Mesothelial cell of epicardium (in vitro differentiated cells): ENCODE results near the gene DISP3. TPM values are rescaled to one million over a fixed set of nuclear protein-coding genes. Genes with fewer than 3 reads are reported as not detected.

ENCODE experiments used
- DNase-seq, 2 experiments: peaks; one replicate each; pipeline ENCODE4 v3.0.0; 2021; ENCODE audit warnings: low spot score in 2 of 2; ENCODE audit not compliant: unreplicated experiment in 2 of 2
- H3K27ac Mint-ChIP-seq: 2 replicates; pipeline ENCODE4 v1.8.0; 2021; ENCODE audit warnings: mixed read lengths
- H3K27me3 Mint-ChIP-seq: 2 replicates; pipeline ENCODE4 v1.8.0; 2021; ENCODE audit warnings: low read depth, mixed read lengths
- H3K36me3 Mint-ChIP-seq: 2 replicates; pipeline ENCODE4 v1.8.0; 2021; ENCODE audit warnings: mixed read lengths
- H3K4me1 Mint-ChIP-seq: 2 replicates; pipeline ENCODE4 v1.8.0; 2021; ENCODE audit warnings: mixed read lengths
- H3K4me3 Mint-ChIP-seq: 2 replicates; pipeline ENCODE4 v1.8.0; 2021; ENCODE audit warnings: mild to moderate bottlenecking, moderate library complexity, mixed read lengths
- H3K9me3 Mint-ChIP-seq: 2 replicates; pipeline ENCODE4 v1.8.0; 2021; ENCODE audit warnings: mixed read lengths
- total RNA-seq: library from RNA; stranded (reverse); gene quantifications from 3 replicates; pipeline ENCODE4 v1.2.1, GENCODE V29; 2021
- TF ChIP-seq, protein P1 (sequence below): fragments of 200-600 bp; sonication (generic); IDR thresholded peaks from one replicate; pipeline ENCODE4 v1.5.0; 2021; ENCODE audit warnings: antibody characterized with exemption; ENCODE audit not compliant: unreplicated experiment

The DISP3 gene
- total RNA-seq, 1 donor from 2014 or later: 2.2 TPM

DNA sequence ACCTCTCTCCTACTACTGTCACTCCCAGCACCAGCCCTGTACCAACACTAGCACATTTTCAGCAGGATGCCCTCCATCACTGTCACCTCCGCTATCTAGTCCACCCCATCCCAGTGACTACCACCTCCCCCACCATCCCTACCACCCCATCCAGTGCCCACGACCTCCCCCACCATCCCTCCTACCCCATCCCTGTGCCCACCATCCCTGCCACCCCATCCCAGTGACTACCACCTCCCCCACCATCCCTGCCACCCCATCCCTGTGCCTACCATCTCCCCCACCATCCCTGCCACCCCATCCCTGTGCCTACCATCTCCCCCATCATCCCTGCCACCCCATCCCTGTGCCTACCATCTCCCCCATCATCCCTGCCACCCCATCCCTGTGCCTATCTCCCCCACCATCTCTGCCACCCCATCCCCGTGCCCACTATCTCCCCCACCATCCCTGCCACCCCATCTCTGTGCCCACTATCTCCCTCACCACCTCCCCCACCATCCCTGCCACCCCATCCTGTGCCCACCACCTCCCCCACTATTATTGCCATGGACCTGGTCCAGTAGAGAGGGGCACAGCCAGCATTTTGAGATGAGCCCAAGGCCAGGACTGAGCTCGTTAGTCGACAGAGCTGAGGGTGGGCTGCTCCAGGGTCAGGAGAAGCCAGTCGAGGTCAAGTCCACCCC is 45.7 kb downstream of the DISP3 start:
- H3K27me3 Mint-ChIP-seq: peaks cover 3% of the 10 kb centered on the region
- TF ChIP-seq, protein P1, sequence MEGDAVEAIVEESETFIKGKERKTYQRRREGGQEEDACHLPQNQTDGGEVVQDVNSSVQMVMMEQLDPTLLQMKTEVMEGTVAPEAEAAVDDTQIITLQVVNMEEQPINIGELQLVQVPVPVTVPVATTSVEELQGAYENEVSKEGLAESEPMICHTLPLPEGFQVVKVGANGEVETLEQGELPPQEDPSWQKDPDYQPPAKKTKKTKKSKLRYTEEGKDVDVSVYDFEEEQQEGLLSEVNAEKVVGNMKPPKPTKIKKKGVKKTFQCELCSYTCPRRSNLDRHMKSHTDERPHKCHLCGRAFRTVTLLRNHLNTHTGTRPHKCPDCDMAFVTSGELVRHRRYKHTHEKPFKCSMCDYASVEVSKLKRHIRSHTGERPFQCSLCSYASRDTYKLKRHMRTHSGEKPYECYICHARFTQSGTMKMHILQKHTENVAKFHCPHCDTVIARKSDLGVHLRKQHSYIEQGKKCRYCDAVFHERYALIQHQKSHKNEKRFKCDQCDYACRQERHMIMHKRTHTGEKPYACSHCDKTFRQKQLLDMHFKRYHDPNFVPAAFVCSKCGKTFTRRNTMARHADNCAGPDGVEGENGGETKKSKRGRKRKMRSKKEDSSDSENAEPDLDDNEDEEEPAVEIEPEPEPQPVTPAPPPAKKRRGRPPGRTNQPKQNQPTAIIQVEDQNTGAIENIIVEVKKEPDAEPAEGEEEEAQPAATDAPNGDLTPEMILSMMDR: no peak
- DNase-seq: no peak
- H3K36me3 Mint-ChIP-seq: no peaks in the 10 kb centered on the region
- H3K4me1 Mint-ChIP-seq: no peaks in the 10 kb centered on the region
- no peak overlapping the region for H3K4me3 Mint-ChIP-seq
- H3K9me3 Mint-ChIP-seq: no peaks in the 10 kb centered on the region
- H3K27ac Mint-ChIP-seq: no peak overlapping the region

DNA sequence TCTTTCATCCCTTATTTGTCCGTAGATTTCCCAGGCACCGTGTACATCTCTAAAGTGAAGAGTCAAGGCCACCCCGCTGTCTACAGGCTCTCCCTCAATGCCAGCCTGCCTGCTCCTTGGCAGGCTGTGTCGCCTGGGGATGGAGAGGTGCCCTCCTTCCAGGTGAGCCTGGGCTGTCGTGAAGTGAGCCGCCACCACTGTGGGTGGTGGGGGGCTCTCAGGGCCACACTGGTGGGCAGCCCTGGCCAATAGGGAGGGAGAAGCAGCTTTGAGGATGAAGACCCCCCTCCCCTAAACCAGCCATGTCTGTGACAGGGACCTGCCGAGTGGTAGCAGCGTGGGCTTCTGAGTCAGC is 46.2 kb downstream of the DISP3 start:
- Mint-ChIP-seq H3K36me3 (no peaks in the 10 kb centered on the region), H3K27me3 (peaks cover 3% of the 10 kb centered on the region), H3K27ac (no peak overlapping the region), H3K4me3 (no peak overlapping the region), H3K9me3 (no peaks in the 10 kb centered on the region), H3K4me1 (no peaks in the 10 kb centered on the region)
- DNase-seq: no peak
- TF ChIP-seq, protein P1: no peak

DNA sequence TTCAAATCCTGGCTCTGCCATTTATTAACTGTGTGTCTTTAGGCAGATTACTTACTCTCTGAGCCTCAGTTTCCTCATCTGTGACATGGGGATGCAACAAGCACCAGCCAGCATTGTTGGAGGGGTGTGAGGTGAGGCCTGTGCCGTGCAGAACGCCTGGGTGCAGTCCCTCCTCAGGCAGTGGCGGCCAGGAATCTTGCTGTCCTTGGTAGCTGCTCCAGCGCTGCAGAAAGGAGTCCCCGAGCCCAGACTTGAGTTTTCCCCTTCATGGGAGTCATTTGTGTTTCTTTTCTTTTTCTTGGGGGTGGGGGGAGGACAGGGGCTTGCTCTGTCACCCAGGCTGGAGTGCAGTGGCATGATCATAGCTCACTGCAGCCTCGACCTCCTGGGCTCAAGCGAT is 46.6 kb downstream of the DISP3 start:
- Mint-ChIP-seq H3K4me1 (no peaks in the 10 kb centered on the region), H3K36me3 (no peaks in the 10 kb centered on the region), H3K9me3 (no peaks in the 10 kb centered on the region), H3K27ac (no peak overlapping the region), H3K27me3 (peaks cover 3% of the 10 kb centered on the region), H3K4me3 (no peak overlapping the region)
- no peak for DNase-seq
- TF ChIP-seq, protein P1: no peak

DNA sequence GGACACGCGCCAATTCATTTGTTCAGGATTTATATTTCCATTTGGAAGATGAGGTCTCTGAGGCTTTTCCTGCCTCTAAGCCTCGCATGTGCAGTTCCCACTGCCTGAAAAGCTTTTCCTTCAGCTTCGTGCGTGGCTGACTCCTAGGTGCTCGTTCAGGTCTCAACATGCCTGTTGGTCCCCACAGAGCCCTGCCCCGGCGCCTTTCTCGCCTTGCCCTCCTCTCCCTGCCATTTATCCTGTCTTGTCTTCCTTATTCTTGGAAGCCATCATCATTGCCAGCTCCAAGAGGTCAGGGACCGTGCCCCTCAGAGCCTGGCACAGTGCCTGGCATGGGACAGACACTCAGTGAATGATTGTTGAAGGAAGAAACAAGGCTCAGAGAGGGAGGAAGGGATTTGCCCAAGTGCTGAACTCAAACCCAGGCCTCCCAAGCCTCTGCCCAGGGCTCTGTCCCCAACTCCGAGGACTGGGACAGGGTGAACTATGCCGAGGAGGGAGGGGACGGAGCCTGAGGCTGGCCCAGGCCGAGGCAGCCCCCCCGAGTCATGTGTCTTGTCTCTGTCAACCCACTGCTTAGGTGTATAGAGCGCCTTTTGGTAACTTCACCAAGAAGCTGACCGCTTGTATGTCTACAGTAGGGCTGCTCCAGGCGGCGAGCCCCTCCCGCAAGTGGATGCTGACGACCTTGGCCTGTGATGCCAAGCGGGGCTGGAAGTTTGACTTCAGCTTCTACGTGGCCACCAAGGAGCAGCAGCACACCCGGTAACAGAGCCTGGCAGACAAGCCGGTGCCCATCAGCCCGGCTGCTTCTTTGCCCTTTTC is 47.3 kb downstream of the DISP3 start:
- no peaks in the 10 kb centered on the region for H3K36me3 Mint-ChIP-seq
- TF ChIP-seq, protein P1: no peak
- H3K27me3 Mint-ChIP-seq: peaks cover 3% of the 10 kb centered on the region
- no peak overlapping the region for H3K4me3 Mint-ChIP-seq
- H3K9me3 Mint-ChIP-seq: no peaks in the 10 kb centered on the region
- DNase-seq: no peak
- H3K27ac Mint-ChIP-seq: no peak overlapping the region
- no peaks in the 10 kb centered on the region for H3K4me1 Mint-ChIP-seq

DNA sequence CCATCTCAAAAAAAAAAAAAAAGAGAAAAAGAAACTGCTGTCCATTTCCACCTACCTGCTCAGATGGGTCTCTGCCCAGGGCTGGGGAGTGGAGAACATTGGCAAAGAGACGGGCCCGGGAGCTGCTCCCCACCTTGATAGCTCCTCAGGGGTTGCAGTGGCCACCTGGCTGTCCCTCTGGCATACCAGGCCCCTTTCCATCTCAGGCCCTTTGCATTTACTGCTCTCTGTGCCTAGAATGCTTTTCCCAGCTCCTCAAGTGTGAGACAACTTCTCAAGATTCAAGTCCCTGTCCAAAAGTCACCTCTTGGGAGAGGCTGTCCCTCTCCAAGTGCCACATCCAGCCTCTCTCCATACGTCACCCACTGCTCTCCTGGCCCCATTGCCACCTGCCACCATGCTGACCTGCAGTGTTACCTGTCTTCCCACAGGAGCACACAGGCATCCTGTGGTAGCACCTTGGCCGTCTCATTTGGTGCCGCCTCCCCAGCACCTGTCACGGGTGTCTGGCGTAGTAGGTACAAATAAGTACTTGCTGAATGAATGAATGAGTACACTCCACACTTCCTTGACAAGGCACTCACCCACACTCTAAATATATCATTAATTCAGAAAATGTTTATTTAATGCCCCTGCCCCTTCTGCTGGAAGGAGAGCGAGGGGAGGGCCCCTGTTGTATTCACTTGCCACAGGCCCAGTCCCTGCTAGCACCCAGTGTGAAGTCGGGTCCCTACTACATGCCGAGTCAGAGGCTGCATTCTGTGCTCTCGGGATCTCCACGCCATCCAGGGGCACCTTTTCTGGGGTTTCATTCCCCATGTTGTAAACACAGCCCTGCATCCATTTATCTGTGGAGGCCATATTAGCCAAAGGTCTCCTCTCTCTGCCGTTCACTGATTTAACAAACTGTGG is 48.8 kb downstream of the DISP3 start:
- no peak for DNase-seq
- Mint-ChIP-seq H3K9me3 (no peaks in the 10 kb centered on the region), H3K27ac (no peak overlapping the region), H3K4me3 (no peak overlapping the region), H3K27me3 (peaks cover 3% of the 10 kb centered on the region), H3K36me3 (no peaks in the 10 kb centered on the region), H3K4me1 (no peaks in the 10 kb centered on the region)
- TF ChIP-seq, protein P1: no peak
